HG03103 (cell line): ENCODE data around the gene PDE2A.
"Not testable (repeated sequence)": the region's sequence is repeated elsewhere in the genome, so short reads cannot be mapped to it uniquely, and the experiment has no call there.

Experiments
- ATAC-seq: cut with Tn5 transposase; IDR thresholded peaks from one replicate; pipeline ENCODE4 v1.9.1; 2021; ENCODE audit warnings: low read depth; ENCODE audit not compliant: unreplicated experiment

PDE2A gene

DNA sequence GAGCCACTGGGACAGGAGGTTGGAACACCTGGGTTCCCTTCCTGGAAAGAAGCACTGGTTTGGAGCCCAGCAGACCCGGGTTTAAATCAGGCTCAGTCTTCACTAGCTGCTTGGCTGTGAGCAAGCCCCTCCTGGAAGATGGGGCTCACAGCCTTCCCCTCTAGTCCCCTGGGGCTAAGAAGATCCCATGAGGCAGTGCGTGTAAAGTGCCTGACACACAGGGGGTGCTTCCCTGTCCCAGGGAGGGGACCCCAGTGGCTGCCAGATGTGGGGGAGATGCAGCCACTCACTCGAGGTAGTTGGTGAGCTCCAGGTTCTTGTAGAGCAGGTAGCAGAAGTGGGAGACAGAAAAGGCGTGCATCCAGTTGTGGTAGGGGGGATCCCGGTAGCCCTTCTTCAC is 93.2 kb downstream of the PDE2A start:
- ATAC-seq: no peak

DNA sequence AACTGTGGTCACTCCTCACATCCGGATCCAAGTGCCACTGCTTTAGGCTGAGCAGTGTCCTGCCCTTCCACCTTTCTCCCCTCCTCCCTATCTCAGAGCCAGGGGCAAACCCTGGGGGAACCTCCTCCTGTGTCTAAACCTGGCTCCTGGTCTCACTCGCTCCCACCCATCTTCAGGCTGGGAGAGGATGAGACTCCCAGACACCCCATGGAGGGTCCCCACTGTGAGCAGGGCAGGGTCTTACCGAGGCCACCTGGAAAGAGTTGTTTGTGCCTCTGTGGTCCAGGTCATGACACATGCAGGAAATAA is 93.6 kb downstream of the PDE2A start:
- ATAC-seq: no peak

DNA sequence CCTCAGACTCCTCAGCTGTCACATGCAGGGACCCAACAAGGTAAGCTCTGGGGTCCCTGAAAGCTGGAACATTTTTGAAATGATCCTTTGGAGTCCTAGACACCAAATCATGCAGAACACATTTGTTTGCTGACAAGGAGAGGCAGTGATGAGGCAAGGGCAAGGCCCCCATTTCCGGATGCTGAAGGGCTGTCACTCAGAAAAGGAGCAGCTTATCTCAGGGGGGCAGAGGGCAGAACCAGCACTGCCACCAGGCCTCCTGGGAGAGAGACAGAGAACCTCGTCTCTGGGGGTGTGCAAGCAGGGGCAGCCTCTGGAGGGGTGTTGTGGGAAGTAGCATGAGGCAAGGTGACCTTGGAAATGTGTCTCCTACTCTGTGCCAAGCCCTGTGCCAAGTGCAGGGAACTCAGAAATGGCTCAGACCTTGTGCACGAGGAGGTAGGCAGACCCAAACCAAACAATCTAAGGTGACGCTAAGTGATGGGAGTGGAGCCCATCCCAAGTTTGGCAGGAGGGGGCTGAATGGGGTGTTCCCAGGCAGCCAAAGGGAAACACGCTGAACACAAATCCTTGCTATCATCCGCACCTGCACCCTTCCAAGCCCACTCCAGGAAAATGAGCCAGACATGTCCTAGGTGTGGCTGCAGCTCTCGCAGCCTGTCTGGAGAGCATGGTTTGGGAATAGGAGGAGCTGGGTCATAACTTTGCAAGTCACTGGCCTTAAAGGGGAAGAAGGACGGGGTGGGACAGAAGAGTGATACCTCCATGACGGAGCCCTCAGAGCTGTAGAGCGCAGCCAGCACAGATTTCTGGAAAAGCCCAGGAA is 94.2 kb downstream of the PDE2A start:
- ATAC-seq: no peak

DNA sequence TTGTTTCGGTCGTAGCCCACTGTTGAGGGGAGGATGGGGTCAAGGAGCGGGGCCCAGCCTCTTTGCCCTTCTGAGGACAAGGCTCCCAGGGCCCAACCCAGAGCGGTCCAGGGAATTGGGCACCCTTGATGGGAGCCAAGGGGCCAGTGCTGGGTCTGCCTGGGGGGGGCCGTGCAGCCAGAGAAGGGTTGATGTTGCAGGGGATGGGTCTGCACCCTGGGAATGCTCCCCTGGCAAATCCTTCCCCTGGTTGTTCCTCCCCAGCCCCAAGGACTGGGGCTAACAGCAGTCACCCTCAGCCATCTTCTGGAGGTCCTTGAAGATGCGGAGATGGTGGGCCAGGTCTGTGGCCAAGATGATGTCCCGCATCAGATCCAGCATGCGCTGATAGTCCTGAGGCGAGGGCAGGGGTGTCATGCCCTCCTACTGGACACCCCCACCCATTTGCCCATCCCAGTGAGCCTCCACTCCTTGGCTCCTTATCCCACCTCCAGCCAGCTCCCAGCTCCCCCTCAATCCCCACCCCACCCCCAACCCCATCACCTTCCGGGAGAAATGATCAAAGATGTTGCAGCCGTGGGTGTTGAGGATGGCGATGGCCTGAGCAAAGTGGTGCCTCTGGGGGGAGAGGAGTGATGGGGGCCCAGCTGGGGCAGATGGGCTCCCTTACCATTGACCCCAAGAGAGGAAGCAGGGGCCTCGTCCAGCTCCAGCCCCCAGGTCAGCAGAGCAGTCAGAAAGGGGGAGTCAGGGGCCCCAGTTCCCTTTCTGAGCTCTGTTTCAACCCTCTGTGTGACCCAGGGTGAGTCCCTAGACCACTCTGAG is 95.0 kb downstream of the PDE2A start:
- ATAC-seq: no peak

DNA sequence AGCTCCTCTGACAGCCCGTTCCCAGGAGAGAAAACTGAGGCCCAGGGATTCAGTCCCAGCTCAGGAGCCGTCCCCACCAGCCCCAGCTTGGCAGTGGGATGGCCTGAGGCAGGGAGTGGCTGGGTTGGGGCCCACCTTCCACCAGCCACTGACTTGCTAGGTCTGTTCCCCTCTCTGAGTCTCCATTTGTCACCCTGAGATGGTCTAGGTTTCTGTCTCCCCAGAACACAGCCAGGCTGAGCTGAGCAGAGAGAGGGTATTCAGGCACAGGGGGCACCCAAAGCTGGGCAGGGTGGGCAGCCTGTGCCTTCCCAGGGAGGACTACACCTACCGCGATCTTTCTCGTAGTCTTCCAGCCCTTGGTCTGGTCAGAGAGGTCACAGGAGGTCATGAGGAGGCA is 95.7 kb downstream of the PDE2A start:
- no peak for ATAC-seq

DNA sequence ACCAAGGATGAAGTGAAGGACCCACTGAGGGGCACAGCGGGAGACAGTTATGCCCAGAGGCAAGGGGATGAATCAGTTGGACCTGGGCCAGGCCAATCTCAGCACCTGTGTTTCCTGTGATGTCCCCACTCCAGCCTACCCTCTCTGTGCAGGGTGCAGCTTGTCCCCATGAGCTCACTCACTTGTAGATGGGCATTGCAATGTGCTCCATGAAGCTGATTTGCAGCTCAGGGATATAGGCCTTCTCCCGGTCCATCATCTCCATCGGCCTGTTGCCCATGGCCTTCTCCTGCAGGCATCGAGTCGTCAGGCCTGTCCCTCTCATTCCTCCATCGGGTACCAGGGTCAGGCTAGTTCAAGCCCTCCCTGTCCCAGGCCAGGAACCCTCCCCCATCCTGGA is 96.2 kb downstream of the PDE2A start:
- ATAC-seq: no peak

DNA sequence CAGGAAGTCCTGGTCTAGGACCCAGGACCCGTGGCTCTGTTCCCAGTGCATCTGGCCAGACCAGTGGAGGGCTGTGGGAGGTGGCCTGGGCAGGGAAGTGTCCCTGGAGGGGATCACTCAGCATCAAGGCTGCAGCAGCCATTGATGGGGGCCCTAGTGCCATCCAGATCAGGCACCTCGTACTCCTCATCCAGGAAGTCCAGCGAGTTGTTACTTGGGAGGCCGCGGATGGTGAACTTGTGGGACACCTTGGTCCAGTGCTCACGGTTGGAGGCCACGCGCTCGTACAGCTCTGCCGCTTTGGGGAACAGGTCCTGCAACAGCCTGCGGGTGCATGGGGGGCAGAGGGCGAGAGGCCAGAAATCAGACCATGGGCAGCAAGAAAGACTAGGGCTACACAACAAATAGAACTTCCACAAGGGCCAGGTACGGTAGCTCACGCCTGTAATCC is 96.9 kb downstream of the PDE2A start:
- no peak for ATAC-seq

DNA sequence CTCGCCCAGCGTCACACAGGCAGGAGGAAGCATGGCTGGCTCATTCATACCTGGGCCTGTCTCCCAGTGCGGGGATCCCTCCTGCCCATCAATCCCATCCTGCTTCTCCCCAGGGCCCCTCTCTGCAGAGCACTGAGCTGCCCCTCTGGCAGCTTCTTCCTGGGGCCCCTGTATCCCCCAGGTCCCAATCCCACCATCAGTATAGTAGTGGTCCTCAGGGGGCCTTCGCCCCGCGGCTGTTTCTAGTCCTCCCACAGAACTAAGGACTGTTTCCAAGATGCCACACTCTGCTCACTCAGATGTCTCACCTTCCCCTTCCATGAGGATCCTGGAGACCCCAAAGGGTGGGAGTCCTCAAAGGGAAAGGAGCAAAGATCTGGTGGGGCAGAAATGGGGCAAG is 97.6 kb downstream of the PDE2A start:
- ATAC-seq: no peak

DNA sequence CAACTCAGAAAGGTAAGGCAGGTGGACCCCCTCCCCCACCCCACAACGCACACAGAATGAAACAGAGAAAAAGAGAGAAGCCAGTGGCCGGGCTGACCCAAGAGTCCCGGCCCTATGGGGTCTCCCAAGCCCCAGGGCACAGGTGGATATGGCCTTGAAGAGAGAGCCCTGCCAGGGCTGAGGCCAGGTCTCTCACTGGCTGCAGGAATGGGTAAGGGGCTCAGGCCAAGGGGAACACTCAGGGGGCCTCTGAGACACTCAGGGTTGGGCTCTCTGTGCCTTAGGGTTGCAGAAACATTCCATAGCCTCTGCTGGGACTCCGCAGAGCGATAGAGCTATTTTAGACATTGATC is 98.0 kb downstream of the PDE2A start:
- ATAC-seq: no peak

DNA sequence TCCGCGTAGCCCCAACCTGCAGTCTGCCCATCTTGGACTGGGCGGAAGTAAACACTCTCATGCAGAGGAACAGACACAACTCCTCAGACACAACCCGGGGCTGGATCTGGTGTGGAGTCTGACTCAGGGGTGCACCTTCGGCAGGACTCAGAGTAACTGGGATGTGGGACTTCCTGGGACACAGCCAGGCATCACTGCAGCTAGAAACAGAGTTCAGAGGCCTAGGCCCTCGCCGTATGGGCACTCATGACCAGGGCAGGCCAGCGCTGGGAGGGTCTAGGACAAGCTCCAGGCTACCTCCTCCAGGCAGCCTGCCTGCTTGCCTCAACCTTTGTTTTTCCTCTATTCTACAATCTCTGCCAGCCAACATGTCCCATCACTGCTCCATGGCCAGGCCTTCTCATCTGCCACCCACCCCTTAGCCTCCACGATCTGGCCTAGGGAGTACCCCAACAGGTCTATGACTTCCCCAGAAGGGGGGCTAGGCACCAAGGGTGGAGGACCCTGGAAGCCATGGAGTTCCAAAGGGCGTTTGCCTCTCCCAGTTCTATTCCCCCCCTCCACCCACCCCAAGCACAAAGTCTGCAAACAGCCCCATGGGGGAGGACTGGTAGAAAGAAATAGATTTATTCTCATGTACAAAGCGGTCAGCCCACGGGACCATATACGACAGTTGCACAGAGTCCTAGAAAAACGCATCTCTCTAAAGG is 98.5 kb downstream of the PDE2A start:
- no peak for ATAC-seq

DNA sequence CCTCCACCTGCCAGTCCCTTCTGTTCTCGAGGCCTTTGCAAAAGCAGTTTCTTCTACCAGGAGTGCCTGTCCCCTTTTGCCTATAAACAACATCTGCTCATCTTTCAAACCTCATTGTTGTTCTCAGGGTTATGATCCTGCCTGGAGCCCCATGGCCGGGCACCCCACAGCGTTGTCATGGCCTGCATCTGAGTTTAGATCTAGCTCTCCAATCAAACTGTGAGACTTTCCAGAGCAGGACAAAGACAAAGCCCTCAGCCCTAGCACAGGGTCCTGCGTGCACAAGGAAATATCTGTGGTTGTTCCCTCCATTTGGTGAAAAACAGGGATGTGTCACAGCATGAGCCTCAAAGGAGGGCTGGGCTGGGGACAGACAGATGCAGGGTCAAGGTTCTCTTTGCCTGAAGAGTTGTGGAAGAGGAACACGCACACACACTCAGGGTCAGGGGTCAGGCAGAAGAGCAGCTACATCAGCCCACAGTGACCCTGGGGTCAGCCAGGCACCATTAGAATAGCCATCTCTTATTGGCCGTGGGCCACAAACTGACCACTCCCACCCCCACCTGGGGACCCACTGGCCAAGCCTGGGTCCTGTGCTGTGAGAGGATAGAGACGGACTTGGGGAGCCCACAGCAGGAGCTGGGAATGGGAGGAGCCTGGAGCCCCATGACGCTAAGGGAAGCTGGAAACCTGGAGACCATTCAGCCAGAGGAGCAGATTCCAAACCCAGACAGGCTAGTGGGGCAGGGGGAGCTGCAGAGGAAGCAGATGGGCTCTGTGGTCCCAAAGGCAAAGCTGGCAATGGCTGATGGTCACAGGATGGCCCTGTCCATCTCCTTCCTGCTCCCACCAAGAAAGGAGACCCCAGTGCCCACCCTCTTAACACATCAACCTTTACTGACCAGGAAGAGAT is 99.4 kb downstream of the PDE2A start:
- ATAC-seq: no peak

DNA sequence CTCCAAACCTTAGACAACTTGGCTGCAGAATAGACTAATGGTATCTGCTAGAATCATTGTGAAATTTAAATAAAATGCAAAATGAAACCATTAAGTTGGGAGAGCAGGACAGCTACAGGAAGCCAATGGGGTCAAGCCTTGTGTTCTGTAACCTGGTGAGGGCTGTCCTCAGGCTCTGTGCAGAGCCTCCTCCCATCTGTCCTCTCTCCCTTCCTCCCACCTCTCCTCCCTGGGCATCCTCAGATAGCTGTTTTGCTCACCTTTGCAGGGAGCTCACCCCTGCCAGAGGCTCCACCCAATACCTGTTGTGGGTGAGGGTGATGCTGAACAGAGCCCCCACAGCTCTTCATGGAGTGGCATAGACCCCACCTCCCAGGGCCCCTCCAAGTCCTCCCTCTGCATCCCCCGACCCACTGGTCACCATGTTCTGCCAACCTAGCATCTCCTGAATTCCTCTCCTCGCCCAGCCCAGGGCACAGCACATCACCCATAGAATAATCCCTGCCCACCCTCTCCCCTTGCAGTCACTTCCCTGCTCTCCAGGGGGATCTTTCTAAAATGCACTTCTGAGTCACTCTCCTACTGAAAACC is 100.3 kb downstream of the PDE2A start:
- ATAC-seq: no peak

DNA sequence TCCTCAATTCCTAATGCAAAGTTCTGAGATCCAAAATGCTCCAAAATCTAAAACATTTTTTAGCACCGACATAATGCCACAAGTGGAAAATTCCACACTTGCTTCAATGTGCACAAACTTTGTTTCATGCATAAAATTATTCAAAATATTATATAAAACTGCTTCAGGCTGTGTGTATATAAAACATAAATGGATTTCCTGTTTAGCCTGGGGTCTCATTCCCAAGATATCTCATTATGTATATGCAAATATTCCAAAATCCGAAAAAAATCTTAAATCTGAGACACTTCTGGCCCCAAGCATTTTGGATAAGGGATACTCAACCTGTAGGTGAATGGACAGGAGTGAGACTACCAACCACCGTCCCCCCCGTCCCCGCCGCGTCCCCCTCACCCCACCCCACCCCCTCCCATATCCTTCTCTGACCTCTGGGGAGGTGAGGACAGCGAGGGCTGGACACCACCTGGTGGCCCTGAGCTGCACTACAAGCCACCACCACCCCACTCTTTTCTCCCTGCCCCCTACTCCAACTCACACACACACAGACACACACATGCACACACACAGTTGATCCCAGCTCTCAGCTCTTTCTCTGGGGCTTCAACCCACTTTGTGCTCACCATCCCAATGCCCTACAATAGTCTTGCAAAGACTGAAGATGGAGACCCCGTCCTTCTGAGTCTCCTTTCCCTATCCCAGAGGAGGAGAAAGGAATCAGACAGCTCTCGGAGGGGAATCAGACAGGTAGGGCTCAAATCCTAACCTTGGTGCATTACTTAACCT is 101.0 kb downstream of the PDE2A start:
- no peak for ATAC-seq

DNA sequence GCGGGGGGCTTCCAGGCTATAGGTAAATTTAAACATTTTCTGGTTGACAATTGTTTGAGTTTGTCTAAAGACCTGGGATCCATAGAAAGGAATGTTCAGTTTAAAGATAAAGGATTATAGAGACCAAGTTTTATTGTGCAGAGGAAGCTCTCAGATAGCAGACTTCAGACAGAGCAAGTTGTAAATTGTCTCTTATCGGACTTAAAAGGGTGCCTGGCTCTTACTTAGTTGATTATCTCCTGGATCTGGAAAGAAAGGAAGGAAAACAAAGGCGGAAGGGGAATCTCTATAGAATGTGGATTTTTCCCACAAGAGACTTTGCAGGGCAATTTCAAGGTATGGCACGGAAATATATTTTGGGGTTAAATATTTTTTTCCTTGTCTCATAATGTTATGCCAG is 101.7 kb downstream of the PDE2A start:
- not testable (repeated sequence) for ATAC-seq

DNA sequence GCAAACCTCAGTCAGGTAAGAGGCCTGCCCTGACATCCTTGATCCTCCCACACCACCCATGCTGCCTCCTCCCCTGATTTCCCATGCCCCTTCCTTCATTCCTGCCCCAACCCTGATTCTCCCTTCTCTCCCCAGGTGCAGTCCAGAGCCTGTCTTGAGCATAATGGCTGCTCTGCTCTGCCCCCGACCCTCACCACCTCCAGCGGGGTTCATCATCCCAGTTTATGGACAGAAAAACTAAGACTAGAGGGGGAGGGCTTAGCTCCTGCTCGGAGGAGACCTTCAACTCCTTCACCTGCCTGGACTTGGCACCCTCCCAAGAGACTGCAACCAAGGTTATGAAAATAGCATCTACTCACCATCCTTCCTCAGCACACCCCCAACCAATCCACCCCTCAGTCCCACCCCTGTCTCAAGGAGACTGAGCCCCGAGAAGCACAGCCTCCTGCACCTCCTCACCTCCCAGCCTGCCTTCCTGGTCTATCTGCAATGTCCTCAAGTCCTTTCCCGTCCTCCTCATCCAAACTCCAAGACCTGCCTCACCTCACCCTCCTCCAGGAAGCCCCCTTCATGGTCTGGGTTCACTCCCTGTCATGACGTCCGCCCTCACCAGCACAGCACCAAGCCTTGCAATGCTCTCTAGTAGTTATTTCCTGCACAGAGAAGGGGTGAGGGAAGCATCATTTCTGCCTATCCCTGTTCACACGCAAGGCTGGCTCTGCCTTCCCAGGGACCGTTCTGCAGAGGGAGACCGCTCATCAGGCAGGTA is 103.1 kb downstream of the PDE2A start:
- ATAC-seq: no peak

DNA sequence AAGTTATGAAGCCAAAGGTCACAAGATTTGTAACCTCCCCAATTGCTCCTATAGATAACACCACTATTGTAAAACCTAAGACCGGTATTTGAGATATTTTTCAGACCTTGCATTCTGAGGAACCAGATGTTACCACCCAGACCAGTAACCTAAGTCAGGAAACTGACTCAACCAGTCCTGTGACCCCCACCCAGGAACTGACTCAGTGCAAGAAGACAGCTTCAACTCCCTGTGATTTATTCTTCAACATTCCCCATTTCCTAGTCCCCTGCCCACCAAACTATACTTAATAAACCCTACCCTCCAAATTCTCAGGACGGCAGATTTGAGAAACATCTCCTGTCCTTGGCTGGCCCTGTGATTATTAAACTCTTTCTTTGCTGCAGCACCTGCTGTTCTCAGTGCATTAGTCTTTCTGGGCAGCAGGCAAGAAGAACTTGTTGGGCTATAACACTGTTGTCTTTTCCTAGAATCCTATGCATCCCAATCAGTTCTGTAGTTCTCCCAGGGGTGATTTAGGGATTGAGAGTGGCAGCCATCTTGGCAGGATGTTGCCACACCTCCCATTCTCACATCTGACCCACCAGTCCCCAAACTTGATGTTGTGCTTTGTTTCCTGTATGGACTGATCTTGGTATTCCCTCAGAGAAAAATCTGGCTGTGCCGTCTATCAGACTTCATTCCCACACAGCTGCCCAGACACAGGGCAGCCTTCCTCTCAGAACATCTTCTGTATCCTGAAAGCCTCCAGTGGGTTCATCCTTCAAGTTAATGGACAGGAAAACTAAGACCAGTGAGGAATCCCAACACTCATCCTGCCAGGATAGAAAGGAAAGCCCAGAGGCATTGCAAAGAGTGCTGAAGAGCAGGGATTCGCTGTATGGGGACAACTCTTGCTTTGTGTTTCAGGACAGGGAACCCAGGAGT is 104.0 kb downstream of the PDE2A start:
- no peak for ATAC-seq

DNA sequence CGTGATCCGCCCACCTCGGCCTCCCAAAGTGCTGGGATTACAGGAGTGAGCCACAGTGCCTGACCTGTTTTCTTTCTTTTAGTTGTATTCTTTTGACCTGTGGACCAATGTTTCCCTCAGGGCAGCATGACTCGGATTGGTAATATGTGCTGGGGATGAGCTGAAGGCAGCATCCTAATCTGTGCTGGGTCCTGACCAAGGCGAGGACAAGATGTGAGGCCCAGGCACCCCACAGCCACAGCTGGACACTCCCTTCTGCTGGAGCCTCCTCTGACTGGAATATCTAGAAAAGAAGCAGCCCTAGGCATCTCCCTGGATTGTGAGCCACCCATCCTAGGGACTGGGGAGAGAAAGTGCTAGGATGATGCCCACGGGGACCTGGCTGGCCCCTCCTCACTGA is 105.4 kb downstream of the PDE2A start:
- ATAC-seq: no peak

DNA sequence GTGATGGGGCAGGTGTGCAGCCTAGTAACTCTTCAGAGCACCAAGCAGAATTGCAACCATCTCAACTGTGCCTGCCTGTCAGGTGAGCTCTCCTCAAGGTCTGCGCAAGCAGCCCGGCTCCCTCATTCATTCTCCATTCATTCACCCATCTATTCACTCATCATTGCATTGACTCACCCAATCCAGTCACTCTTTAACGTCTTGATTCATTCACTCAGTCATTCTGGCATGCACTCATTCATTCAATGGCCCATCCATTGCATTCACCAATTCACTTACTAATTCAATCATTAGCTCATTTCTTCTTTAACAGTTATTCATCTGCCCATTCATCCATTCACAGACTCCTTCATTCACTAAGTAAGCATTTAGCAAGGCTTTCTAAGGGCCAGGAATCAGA is 111.8 kb downstream of the PDE2A start:
- ATAC-seq: no peak
